Activated naive CD4-positive, alpha-beta T cell treated with Interleukin-2 at 50 U/mL for 16 hours (primary cell): Measurements from ENCODE around the gene WSCD2.

Experiments
- DNase-seq: peaks from one replicate; pipeline ENCODE4 v3.0.0-alpha.2; 2020

The WSCD2 gene

DNA sequence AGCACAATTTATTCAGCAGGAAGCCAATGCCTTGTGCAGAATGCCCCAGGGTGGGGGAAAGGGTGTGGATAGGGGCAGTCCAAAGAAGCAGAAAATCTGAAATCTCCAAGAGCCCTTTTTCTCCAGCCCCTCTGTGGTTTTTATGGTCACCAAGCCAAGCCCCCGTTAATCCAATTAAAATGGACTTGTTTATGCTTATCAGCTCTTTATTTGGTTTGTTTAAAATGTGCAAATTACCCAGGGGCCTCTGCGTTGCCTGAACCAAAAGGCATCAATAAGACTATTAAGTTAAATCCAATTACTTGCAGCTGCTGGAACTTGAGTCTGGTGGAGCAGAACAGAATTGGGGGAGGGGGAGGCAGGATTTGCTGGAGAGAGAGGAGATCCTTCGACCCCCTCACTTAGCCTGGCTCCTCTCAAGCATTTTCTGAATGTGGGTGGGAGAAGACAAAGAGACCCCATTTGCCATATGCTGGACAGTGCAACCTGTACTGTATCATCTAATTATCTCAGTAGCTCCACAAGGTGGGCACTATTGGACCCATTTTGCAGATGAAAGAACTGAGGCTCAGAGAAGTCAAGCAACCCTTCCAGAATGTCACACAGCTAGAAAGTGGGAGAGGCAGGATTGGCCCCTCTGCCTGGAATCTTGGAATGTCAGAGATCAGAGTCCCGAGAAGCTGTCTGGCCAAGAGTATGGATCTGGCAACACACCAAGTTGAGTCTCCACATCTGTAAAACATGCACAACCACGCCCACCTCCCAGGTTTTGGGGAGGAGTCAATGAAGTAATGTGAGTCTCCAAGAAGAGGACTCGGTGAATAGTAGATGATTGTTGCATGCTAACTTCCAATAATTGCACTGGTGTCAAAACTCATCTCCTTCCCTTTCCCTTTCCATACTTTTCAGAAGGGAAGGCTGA is 143.1 kb downstream of the WSCD2 start:
- DNase-seq = no peak

DNA sequence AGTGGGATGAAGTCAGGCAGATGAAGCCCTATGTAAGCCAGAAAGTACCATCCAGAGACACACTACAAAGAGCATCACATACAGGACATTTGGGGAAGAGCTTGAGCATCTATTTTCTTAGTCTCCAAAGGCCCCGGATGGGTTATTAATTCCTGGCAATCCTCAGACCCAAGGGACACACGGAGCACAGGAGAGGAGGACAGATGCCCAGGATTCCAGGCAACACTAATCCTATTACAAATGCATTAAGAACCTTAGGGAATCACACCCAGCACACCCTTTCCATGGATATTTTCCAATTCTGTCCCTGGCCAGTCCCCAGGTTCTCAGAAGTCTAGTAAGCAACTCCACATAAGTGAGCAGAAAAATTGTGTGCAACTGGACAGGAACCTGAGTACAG is 144.1 kb downstream of the WSCD2 start:
- no peak for DNase-seq

DNA sequence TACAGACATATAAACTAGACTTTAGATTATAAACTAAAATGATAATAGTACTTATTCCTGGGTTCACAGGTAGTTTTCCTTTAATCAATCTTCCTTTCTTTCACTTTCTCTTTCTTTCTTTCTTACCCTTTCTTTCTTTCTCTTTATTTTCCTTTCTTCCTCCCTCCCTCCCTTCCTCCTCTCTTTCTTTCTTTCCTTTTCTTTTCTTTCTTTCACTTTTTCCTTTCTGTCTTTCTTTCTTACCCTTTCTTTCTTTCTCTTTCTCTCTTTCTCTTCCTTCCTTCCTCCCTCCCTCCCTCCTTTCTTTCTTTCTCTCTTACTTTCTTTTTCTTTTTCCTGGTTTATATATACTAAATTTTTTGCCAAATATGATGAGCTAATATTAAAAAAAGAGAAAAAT is 148.5 kb downstream of the WSCD2 start:
- no peak for DNase-seq

DNA sequence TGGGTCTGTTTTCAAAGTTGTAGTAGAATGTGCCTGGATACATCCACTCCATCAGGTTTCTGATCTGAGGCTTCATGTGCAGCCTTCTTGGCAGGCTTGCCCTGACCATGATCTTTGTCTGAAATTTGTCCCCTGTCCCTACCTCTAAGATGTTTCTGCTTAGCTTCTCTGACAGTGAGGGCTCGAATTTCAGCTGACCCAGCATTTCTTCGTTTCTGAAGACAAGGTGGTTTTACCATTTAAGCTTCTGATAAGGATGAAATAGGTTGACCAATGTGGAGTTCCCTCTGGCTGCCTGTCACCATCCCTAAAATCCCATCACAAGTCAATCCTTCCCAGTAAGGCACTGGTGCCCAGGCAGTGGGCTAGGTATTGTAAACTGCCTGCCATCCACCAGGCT is 153.1 kb downstream of the WSCD2 start:
- DNase-seq = no peak

DNA sequence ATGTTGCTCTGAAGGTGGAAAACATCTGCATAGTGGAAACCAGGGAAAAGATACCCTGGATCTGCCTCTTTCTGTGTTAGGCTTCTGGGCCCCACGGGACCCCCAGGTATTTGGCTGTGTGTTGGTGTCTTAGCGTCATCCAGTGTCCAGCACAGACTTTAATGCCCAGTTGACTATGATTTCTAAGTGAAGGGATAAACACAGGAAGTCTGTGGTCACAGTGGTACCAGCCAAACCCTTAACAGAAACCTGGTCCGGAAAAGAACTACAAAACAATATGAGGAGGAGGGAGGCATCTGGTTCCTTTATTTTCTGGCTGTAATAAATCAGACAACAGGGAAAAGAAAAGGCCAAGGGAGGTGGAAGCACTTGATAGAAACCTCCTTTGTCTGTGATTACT is 153.6 kb downstream of the WSCD2 start:
- DNase-seq = no peak

DNA sequence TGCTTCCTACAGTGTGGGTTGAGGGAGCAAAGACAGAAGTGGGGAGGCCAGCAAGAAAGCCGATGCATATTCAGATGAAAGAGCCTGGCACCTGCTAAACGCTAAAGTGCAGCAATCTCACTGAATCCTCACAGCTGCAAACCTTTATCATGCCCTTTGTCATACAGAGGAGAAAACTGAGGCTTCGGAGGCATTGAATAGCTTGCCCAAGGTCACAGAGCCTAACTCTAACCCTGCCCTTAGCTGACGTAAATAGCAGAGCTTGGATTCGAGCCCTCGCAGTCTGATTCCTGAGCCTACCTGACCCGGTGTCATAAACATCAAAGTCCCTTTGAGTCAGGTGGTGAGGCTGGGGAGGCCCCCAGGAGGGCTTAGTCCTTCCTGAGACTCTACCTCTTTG is 155.1 kb downstream of the WSCD2 start:
- no peak for DNase-seq

DNA sequence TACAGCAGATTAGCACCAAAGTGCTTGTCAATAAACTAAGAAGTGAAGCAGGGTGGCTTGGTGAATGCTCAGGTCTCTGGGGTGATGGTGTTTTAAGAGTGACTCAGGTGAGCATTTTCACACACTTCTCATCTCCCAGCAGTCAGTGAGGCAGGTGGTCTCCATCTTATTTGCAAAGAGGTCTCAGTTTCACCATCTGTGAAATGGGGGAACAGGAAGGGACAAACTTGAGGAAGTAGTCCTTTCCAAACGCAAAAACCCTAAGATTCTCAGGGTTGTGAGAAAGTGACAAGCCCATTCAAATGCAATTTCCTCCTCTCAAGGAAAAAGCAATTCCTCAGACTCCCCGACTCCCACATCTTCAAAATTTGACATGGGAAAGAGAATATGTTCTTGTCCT is 155.9 kb downstream of the WSCD2 start:
- DNase-seq = no peak

DNA sequence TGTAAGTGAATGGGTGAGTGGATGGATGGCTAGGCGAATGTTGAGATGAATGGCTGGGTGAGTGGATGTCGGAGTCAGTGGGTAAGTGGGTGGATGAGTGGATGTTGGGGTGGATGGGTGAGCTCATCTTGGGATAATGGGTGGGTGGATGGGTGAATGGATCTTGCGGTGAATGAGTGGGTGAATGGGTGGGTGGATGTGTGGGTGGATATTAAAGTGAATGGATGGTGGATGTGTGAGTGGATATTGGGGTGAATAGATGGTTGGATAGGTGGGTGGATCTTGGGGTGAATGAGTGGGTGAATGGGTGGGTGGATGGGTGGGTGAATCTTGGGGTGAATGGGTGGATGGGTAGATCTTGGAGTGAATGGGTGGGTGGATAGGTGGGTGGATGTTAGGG is 158.1 kb downstream of the WSCD2 start:
- DNase-seq = no peak

DNA sequence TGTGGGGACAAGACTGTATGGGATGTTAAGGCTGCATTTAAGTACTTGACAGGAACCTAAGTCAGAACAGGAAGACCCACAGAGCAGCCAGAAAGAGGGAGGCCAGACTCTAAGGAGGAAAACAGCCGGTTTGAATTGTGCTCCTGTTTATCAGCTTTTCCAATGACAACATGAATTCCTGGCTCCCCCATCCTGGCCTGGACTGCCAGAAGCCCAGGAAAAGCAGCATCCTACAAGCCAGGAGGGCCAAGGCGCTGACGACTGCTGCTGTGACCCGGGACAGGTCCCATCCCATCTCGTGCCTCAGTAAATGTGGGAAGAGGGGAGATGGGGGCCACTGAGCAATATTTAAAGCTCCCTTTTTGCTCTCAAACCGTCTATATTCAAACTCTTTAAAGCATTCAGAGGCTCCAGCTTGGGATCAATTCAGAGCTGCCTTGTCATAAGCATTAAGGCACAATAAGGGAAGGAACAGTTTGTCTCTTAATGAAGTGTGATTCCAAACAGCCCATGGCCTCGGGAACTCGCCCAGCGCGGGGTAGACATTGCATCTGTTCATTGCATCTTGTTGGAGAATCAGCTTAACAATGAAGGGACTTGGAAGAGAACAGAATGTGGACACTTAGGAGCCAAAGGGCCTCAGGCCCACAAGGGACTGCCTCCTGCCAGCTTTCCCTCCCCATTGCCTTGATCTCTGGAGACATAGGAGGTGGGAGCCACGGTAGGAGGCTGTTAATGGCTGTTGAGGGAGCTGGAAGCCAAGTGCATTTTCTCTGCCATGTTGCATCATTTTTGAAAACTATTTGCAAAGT is 160.5 kb downstream of the WSCD2 start:
- no peak for DNase-seq

DNA sequence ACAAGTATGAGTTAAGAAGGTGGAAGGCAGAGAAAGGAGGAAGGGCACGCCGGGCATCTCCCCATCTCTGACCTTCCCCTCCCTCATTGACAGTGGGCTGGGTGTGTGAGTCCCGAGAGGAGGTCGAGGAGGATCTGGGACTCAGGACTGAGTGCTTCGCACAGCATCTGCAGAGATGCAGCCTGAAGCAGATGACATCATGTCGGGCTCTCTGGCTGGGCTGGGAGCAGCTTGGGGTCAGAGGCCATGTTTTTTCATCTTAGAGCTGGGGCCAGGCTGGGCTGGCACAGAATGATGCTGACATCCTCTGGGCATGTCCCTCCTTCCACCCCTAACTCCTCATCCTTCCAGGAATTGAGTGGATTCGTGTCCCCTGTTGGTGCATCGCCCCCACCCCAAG is 166.6 kb downstream of the WSCD2 start:
- DNase-seq = no peak

DNA sequence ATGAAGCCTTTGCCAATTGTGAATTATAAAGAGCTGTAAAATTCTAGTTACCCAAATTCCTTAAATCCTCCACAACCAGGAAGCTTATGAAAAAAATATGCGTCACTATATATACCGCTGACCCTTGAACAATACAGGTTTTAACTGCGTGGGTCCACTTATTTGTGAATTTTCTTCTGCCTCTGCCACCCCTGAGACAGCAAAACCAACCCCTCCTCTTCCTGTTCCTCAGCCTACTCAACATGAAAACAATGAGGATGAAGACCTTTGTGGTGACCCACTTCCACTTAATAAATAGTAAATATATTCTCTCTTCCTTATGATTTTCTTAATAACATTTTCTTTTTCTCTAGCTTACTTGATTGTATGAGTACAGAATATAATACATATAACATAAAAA is 167.9 kb downstream of the WSCD2 start:
- no peak for DNase-seq

DNA sequence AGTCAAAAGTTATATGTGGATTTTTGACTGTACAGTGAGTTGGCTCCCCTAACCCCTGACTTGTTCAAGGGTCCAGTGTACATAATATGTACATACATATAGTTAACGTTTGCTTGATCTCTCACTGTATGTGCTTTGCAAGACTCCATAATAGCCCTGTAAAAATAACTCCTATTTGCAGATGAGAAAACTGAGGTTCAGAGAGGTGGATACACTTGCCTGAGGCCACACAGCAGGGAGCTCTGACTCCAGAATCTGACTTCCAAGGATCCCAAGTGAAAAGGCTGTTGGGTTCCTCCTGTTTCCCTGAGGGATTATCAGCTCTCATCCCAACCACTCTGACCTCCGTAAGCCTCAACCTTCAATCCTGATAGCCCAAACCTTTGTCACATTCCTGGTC is 168.3 kb downstream of the WSCD2 start:
- no peak for DNase-seq

DNA sequence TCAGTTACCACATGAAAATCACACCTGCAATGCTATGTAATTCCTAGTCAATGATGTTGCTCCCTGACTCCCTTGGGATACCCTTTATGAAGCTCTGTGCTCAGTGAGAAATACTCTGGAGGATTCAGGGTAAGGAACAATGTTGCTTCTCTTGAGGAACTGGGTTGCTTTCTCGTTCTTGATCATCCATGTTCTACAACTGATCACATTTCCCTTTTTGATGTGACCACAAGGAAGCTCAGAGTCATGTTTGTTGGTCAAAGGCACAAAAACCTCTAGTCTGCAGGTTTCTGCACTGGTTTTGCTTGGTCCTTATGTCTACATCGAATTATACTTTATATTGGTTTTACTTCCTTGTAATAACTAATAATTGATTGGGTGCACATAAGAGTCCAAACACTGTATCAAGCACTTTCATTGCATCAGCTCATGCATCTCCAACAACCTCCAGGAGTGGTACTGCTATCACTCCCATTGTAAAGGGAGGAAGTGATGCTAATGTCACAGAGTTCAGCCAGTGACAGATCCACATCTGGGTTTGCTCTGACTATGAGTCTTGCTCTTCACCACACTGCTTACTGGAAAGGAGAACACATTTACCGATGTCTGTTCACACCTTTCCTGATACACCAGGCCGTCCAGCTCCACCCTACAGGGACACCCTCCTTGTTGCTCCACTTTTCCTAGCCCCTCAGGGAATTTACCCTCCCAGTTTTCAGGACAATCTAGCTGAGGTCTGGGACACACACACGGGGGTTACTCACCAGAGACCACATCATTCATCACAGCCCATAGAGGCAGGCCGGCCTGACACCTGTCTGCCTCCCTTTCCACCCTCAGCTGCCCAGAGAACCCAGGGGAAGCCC is 169.0 kb downstream of the WSCD2 start:
- no peak for DNase-seq

DNA sequence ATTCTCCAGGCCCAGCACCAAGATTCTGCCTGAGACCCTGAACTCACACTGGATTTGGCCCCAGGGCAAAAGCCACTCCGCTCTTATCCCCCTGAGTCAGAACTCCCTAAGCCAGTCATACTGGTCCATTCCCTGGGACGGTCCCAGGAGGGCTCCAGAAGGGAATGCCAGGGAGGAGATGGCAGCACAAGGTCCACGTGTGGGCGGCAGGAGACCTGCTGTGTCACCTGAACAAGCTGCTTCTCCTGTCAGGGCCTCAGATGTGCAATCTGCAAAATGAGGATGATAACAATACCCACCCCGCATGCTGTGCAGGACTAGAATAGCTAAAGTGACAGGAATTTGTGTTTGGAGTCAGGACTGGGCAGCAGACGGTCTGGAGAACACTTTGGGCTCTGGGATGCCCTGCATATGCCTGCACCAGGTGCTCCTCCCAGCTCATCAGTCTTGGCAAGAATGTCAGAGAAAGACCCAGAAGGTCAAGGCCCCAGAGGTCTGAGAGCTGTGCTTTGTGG is 169.7 kb downstream of the WSCD2 start:
- no peak for DNase-seq

DNA sequence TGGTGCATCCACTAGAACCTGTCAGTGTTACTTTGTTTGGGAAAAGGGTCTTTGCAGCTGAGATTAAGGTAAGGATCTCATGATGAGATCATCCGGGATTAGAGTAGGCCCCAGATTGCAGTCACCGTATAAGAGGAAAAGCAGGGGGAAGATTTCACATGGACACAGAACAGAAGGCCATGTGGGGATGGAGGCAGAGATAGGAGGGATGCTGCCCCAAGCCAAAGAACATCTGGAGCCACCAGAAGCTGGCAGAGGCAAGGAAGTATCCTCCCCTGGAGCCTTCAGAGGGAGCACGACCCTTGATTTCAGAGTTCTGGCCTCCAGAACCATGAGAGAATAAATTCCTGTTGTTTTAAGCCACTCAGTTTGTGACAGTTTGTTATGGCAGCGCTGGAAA is 170.4 kb downstream of the WSCD2 start:
- no peak for DNase-seq
